Activated CD4-positive, alpha-beta T cell treated with anti-CD3 and anti-CD28 coated beads, Interleukin-2, amount 10 ng/mL, durations not matched to agents 7 days and 5 days (primary cell): ENCODE results near the gene REPS1. TPM values are rescaled to one million over a fixed set of nuclear protein-coding genes. Genes with fewer than 3 reads are reported as not detected.

Experiments
- CTCF ChIA-PET: fragments of 350-600 bp; sonication (Branson Sonifier 250); formaldehyde crosslinking; loops from one replicate; lab custom pipeline; 2021; ENCODE audit warnings: antibody characterized with exemption; lab: Charles Lee
- POLR2A ChIA-PET: fragments of 350-600 bp; sonication (Branson Sonifier 250); formaldehyde crosslinking; loops from one replicate; lab custom pipeline; 2021; ENCODE audit warnings: antibody characterized with exemption; lab: Charles Lee
- DNase-seq: peaks from one replicate; pipeline ENCODE4 v3.0.0-alpha.2; 2020
- H3K27ac Mint-ChIP-seq: one replicate; pipeline ENCODE4 v1.8.0; 2021; ENCODE audit warnings: mild to moderate bottlenecking, moderate library complexity, mixed read lengths
- H3K27me3 Mint-ChIP-seq: one replicate; pipeline ENCODE4 v1.8.0; 2021; ENCODE audit warnings: mixed read lengths
- H3K36me3 Mint-ChIP-seq: one replicate; pipeline ENCODE4 v1.8.0; 2021; ENCODE audit warnings: low read depth, mixed read lengths
- H3K4me1 Mint-ChIP-seq: one replicate; pipeline ENCODE4 v1.8.0; 2021; ENCODE audit warnings: mixed read lengths
- H3K4me3 Mint-ChIP-seq: one replicate; pipeline ENCODE4 v1.8.0; 2021; ENCODE audit warnings: mild to moderate bottlenecking, moderate library complexity, mixed read lengths
- H3K9me3 Mint-ChIP-seq: one replicate; pipeline ENCODE4 v1.8.0; 2021; ENCODE audit warnings: mixed read lengths
- total RNA-seq, 2 experiments: library from RNA; stranded (reverse); gene quantifications; one replicate each; pipeline ENCODE4 v1.2.3, GENCODE V29; 2021

Gene REPS1
- total RNA-seq, 2 experiments from 2014 or later, result 44.5 to 58.1 TPM

- CTCF ChIA-PET, result interaction anchor here (1.3 to 2.5 kb wide), 2 partner anchors 11 to 33 kb away, joined by 3 to 9 read pairs; no protein-coding TSS in a partner anchor
- no peaks in the 10 kb centered on the region for H3K9me3 Mint-ChIP-seq
Observed at GRCh38 chr6:138975815-138976214, 12.2 kb downstream of the REPS1 start.

GRCh38 chr6:138973466-138974153 is 14.4 kb downstream of the REPS1 start:
- Mint-ChIP-seq H3K36me3 (peaks cover 4% of the 10 kb centered on the region), H3K4me1 (peaks cover 33% of the 10 kb centered on the region), H3K9me3 (no peaks in the 10 kb centered on the region), H3K4me3 (no peak overlapping the region), H3K27ac (no peak overlapping the region), H3K27me3 (no peaks in the 10 kb centered on the region)
- no peak for DNase-seq
- POLR2A ChIA-PET, result no interaction called here
- CTCF ChIA-PET, result interaction anchor here (1.8 to 2.5 kb wide), 2 partner anchors 11 to 13 kb away, joined by 5 to 9 read pairs; no protein-coding TSS in a partner anchor

More at GRCh38 chr6:138975815-138976214, 12.2 kb downstream of the REPS1 start:
- H3K27me3 Mint-ChIP-seq, result no peaks in the 10 kb centered on the region
- DNase-seq, result no peak
- peaks cover 7% of the 10 kb centered on the region for H3K36me3 Mint-ChIP-seq
- H3K4me3 Mint-ChIP-seq, result no peak overlapping the region
- H3K27ac Mint-ChIP-seq, result no peak overlapping the region
- POLR2A ChIA-PET, result interaction anchor here (0.8 kb wide), 1 partner anchor 120 kb away, joined by 7 read pairs; no protein-coding TSS in a partner anchor
- H3K4me1 Mint-ChIP-seq, result peaks cover 38% of the 10 kb centered on the region

- H3K27me3 Mint-ChIP-seq, result no peaks in the 10 kb centered on the region
- H3K9me3 Mint-ChIP-seq, result no peaks in the 10 kb centered on the region
- POLR2A ChIA-PET, result no interaction called here
- CTCF ChIA-PET, result interaction anchor here (0.7 to 4.5 kb wide), 2 partner anchors 14 to 156 kb away, joined by 3 to 19 read pairs; partner anchors contain the start of gene REPS1
- no peak overlapping the region for H3K27ac Mint-ChIP-seq
- H3K4me3 Mint-ChIP-seq, result no peak overlapping the region
- DNase-seq, result no peak
- peaks cover 35% of the 10 kb centered on the region for H3K4me1 Mint-ChIP-seq
- peaks cover 4% of the 10 kb centered on the region for H3K36me3 Mint-ChIP-seq
Observed at GRCh38 chr6:138972226-138972665, 15.8 kb downstream of the REPS1 start.

- Mint-ChIP-seq H3K36me3 (peaks cover 4% of the 10 kb centered on the region), H3K9me3 (no peaks in the 10 kb centered on the region), H3K4me1 (peaks cover 35% of the 10 kb centered on the region), H3K27me3 (no peaks in the 10 kb centered on the region), H3K4me3 (no peak overlapping the region), H3K27ac (no peak overlapping the region)
- no peak for DNase-seq
- ChIA-PET POLR2A (no interaction called here), CTCF (interaction anchor here (0.7 to 4.5 kb wide), 2 partner anchors 15 to 156 kb away, joined by 3 to 19 read pairs; partner anchors contain the start of gene REPS1)
Observed at GRCh38 chr6:138971601-138972000, 16.5 kb downstream of the REPS1 start.

GRCh38 chr6:138970856-138971425 is 17.1 kb downstream of the REPS1 start:
- POLR2A ChIA-PET, result no interaction called here
- peaks cover 35% of the 10 kb centered on the region for H3K4me1 Mint-ChIP-seq
- no peaks in the 10 kb centered on the region for H3K27me3 Mint-ChIP-seq
- CTCF ChIA-PET, result interaction anchor here (0.7 to 4.5 kb wide), 3 partner anchors 15 to 92 kb away, joined by 3 to 19 read pairs (median 3); partner anchors contain the start of gene REPS1
- H3K27ac Mint-ChIP-seq, result no peak overlapping the region
- no peak for DNase-seq
- no peak overlapping the region for H3K4me3 Mint-ChIP-seq
- H3K36me3 Mint-ChIP-seq, result peaks cover 4% of the 10 kb centered on the region
- H3K9me3 Mint-ChIP-seq, result no peaks in the 10 kb centered on the region

GRCh38 chr6:138970159-138970558 is 17.9 kb downstream of the REPS1 start:
- no peak overlapping the region for H3K4me3 Mint-ChIP-seq
- H3K9me3 Mint-ChIP-seq, result no peaks in the 10 kb centered on the region
- CTCF ChIA-PET, result interaction anchor here (1.0 to 4.5 kb wide), 3 partner anchors 9 to 91 kb away, joined by 3 to 19 read pairs (median 4); partner anchors contain the start of gene REPS1
- H3K36me3 Mint-ChIP-seq, result peaks cover 4% of the 10 kb centered on the region
- H3K27me3 Mint-ChIP-seq, result no peaks in the 10 kb centered on the region
- no peak for DNase-seq
- no peak overlapping the region for H3K27ac Mint-ChIP-seq
- POLR2A ChIA-PET, result no interaction called here
- H3K4me1 Mint-ChIP-seq, result peaks cover 34% of the 10 kb centered on the region

- no peak for DNase-seq
- no peaks in the 10 kb centered on the region for H3K9me3 Mint-ChIP-seq
- CTCF ChIA-PET, result no interaction called here
- no peak overlapping the region for H3K4me3 Mint-ChIP-seq
- H3K36me3 Mint-ChIP-seq, result peaks cover 2% of the 10 kb centered on the region
- no peaks in the 10 kb centered on the region for H3K27me3 Mint-ChIP-seq
- no peak overlapping the region for H3K27ac Mint-ChIP-seq
- peaks cover 16% of the 10 kb centered on the region for H3K4me1 Mint-ChIP-seq
- POLR2A ChIA-PET, result no interaction called here
Observed at GRCh38 chr6:138966870-138967269, 21.2 kb downstream of the REPS1 start.

GRCh38 chr6:138965971-138966370 is 22.1 kb downstream of the REPS1 start:
- Mint-ChIP-seq H3K9me3 (no peaks in the 10 kb centered on the region), H3K36me3 (peaks cover under 1% of the 10 kb centered on the region), H3K27ac (no peak overlapping the region), H3K4me1 (peaks cover 7% of the 10 kb centered on the region), H3K4me3 (no peak overlapping the region), H3K27me3 (no peaks in the 10 kb centered on the region)
- ChIA-PET POLR2A (no interaction called here), CTCF (no interaction called here)
- no peak for DNase-seq

- Mint-ChIP-seq H3K27ac (no peak overlapping the region), H3K9me3 (no peaks in the 10 kb centered on the region), H3K4me3 (no peak overlapping the region), H3K4me1 (peaks cover 5% of the 10 kb centered on the region), H3K36me3 (no peaks in the 10 kb centered on the region), H3K27me3 (no peaks in the 10 kb centered on the region)
- CTCF ChIA-PET, result interaction anchor here (0.6 to 1.2 kb wide), 2 partner anchors 44 to 1129 kb away, joined by 3 read pairs; no protein-coding TSS in a partner anchor
- POLR2A ChIA-PET, result no interaction called here
- no peak for DNase-seq
Observed at GRCh38 chr6:138965291-138965874, 22.7 kb downstream of the REPS1 start.

- Mint-ChIP-seq H3K4me3 (no peak overlapping the region), H3K27me3 (no peaks in the 10 kb centered on the region), H3K4me1 (peaks cover 5% of the 10 kb centered on the region), H3K9me3 (no peaks in the 10 kb centered on the region), H3K27ac (no peak overlapping the region), H3K36me3 (no peaks in the 10 kb centered on the region)
- no peak for DNase-seq
- CTCF ChIA-PET, result no interaction called here
- POLR2A ChIA-PET, result no interaction called here
Observed at GRCh38 chr6:138964012-138964411, 24.0 kb downstream of the REPS1 start.

GRCh38 chr6:138963531-138963930 is 24.5 kb downstream of the REPS1 start:
- ChIA-PET POLR2A (no interaction called here), CTCF (no interaction called here)
- Mint-ChIP-seq H3K36me3 (no peaks in the 10 kb centered on the region), H3K4me3 (no peak overlapping the region), H3K27ac (no peak overlapping the region), H3K4me1 (peaks cover 10% of the 10 kb centered on the region), H3K27me3 (no peaks in the 10 kb centered on the region), H3K9me3 (no peaks in the 10 kb centered on the region)
- DNase-seq, result no peak

GRCh38 chr6:138963119-138963518 is 24.9 kb downstream of the REPS1 start:
- H3K36me3 Mint-ChIP-seq, result no peaks in the 10 kb centered on the region
- no peak overlapping the region for H3K4me3 Mint-ChIP-seq
- peaks cover 14% of the 10 kb centered on the region for H3K4me1 Mint-ChIP-seq
- no peaks in the 10 kb centered on the region for H3K27me3 Mint-ChIP-seq
- no peaks in the 10 kb centered on the region for H3K9me3 Mint-ChIP-seq
- H3K27ac Mint-ChIP-seq, result no peak overlapping the region
- no peak for DNase-seq
- POLR2A ChIA-PET, result no interaction called here
- CTCF ChIA-PET, result no interaction called here

- ChIA-PET POLR2A (no interaction called here), CTCF (no interaction called here)
- peaks cover 5% of the 10 kb centered on the region for H3K36me3 Mint-ChIP-seq
- no peak overlapping the region for H3K27ac Mint-ChIP-seq
- DNase-seq, result no peak
- peaks cover 26% of the 10 kb centered on the region for H3K4me1 Mint-ChIP-seq
- no peaks in the 10 kb centered on the region for H3K27me3 Mint-ChIP-seq
- no peaks in the 10 kb centered on the region for H3K9me3 Mint-ChIP-seq
- no peak overlapping the region for H3K4me3 Mint-ChIP-seq
Observed at GRCh38 chr6:138959521-138959920, 28.5 kb downstream of the REPS1 start.
